Epithelial cell of esophagus (primary cell): ENCODE results near the gene PTPRN2.

Experiments
- DNase-seq: peaks from one replicate; pipeline ENCODE4 v3.0.0; 2010; ENCODE audit warnings: low read depth
- H3K4me3 ChIP-seq: 2 replicates; pipeline ENCODE4 v1.5.1; 2011; ENCODE audit warnings: mild to moderate bottlenecking, low read length, control low read depth
- CTCF ChIP-seq: IDR thresholded peaks from 2 replicates; pipeline ENCODE4 v1.5.1; 2011; ENCODE audit warnings: low read depth, mild to moderate bottlenecking, low read length, control low read depth, inconsistent platforms; ENCODE audit not compliant: insufficient read depth; ENCODE audit errors: missing control alignments

PTPRN2 gene

DNA sequence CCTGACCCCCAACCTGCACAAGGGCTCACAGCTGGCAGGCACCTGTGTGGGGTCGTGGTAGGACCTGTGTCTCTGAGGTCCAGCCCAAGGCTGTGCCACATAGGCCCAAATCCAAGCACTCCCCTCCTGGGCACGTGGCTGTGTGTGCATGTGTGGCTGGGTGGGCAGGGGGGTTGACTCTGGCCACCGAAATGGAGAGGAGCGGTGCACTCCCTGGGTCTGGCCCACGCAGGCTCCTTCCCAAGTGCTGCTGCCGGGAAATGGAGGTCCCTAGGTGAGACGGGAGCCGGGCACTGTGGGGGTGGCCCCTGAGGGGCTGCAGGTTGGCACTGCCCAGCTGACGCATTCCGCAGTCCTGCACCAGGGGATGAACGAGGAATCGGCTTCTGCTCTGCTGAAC is 722.7 kb downstream of the PTPRN2 start:
- no peak for DNase-seq
- no peak for TF ChIP-seq CTCF
- H3K4me3 ChIP-seq: no peak overlapping the region

DNA sequence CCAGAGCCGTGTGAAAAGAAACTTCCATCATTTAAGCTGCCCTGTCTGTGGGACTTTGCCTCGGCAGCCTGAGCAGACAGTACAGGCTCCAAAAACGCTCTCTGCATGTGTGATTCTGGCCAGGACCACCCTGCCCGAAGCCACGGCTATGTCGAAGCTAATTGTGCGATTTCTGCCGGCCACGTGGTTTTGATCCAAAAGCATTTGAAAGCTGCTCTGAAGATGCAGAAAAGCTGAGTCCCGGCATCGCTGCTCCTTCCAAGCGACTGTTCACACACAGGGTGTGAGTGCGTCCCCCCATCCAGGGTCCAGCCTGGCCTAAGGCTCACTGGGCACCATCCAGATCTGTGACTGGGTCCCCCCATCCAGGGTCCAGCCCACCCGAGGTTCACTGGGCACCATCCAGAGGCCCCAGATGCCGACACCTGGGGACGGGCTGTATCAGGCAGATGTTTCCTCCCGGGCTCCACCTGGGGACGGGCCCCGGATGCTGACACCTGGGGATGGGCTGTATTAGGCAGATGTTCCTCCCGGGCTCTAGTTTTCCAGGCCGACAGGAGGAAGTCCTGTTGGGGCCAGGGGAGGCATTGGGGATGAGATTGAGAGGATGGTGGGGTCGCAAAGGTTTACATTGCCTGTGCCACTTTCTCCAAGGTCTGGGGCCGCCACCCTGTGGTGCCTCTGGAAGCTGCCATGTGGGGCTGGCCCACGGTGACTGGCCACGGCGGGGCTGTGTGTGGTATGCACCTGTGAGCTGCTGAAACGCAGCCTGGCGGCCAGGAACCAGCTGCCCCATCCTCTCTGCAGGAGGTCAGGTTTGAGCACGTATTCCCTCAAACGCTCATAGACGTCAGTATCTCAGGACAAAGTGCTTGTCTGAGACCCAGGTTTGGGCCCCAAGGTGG is 723.5 kb downstream of the PTPRN2 start:
- no peak overlapping the region for H3K4me3 ChIP-seq
- TF ChIP-seq CTCF: no peak
- DNase-seq: no peak

DNA sequence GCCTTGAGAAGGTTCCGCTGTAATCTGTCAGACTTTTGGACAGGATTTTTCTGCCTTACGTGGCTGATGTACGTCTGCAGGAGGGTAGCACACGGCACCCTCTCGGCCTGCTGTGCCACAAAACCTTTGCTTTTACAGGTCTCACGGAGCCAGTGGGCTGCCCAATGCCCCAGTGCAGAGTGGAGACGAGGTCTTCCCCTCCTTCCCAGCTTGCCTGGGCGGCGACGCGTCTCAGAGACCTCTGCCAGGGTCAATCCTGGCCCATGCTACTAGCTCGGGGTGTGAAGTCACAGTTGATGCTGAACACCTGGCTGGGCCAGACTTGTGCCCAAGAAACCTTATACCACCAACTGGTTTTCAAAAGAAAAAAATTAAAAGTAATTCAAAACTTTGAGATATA is 724.4 kb downstream of the PTPRN2 start:
- DNase-seq: no peak
- H3K4me3 ChIP-seq: no peak overlapping the region
- no peak for TF ChIP-seq CTCF

DNA sequence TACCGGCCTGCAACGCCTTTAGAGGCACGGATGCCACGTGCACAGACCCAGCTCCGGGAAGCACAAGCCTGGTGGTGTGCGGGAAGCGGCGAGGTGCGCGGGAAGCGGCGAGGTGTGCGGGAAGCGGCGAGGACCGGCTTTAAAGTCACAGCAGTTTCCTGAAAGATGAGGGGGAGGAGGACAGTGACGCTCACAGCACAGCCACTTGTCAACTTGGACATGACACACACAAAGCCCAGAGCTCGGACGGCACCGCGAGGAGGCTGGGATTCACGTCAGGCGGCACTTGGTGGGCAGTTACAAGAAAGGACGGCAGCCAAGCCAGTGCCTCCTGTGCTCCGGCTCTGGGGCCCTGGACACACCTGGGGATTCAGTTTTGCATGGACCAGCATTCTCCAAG is 724.9 kb downstream of the PTPRN2 start:
- TF ChIP-seq CTCF: no peak
- DNase-seq: no peak
- no peak overlapping the region for H3K4me3 ChIP-seq

GRCh38 chr7:157861551-157861950 is 726.1 kb downstream of the PTPRN2 start:
- TF ChIP-seq CTCF: no peak
- H3K4me3 ChIP-seq: no peak overlapping the region
- no peak for DNase-seq

DNA sequence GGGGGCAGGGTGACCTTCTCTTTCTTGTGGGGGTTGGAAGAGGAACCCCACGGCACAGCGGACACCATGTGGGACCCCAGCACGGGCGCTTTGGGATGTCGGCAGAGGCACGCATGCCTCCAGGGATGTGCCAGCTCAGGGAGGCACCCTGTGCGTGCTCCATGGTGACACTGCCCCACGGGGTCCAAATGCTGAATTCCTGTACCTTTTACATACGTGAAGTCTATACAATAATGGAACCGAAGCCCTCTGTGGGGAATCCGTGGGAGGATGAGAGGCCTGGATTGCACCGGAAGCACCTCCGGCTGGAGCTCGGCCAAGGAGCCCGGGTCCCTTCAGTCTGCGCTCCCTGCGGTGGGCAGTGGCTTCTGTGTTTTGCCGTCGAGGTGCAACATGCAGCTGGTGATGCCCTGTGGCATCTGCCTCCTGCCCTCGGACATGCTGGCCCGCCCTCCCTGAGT is 726.6 kb downstream of the PTPRN2 start:
- no peak for DNase-seq
- no peak for TF ChIP-seq CTCF
- no peak overlapping the region for H3K4me3 ChIP-seq

DNA sequence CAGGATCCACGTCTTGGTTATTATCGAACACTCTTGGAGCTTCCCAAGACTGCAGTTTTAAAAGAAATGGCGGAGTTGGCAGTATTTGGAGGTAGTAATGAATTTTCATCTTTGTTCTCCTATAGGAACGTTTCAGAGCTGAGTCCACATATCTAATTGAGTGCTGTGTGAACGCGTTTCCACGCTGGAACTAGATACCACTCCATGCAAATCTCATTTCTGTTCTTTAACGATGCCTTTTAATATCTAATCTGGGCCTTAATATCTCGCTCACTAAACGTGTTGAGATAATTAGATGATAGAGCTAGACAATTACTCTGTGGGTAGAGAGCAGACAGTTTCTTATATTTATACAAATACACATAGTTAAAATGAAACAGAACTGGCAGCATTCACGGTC is 727.2 kb downstream of the PTPRN2 start:
- no peak for TF ChIP-seq CTCF
- no peak for DNase-seq
- H3K4me3 ChIP-seq: no peak overlapping the region
